Brain microvascular endothelial cell (primary cell): ENCODE data around the gene BTBD9.

Experiments used
- DNase-seq: peaks from one replicate; pipeline ENCODE4 v3.0.0-alpha.2; 2020
- H3K27ac ChIP-seq: fragments of 250-450 bp; sonication (Bioruptor Pico); 2 replicates; pipeline ENCODE4 v1.5.1; 2020; ENCODE audit warnings: mild to moderate bottlenecking, moderate library complexity
- H3K27me3 ChIP-seq: fragments of 250-450 bp; sonication (Bioruptor Pico); replicated peaks from 2 replicates; pipeline ENCODE4 v1.5.1; 2020; ENCODE audit warnings: mild to moderate bottlenecking
- H3K36me3 ChIP-seq: fragments of 250-450 bp; sonication (Bioruptor Pico); replicated peaks from 2 replicates; pipeline ENCODE4 v1.5.1; 2020; ENCODE audit warnings: mild to moderate bottlenecking
- H3K4me3 ChIP-seq: 2 replicates; pipeline ENCODE4 v1.5.1; 2011; ENCODE audit warnings: low read depth, mild to moderate bottlenecking, control low read depth, low read length, moderate library complexity
- in situ Hi-C: cut with HindIII; loops from 2 replicates; pipeline ENCODE4 v1.10.0; 2017; ENCODE audit warnings: low sequenced_read_pairs, low pct_ligation_motif_present
- TF ChIP-seq, protein P1 (sequence below): IDR thresholded peaks from 2 replicates; pipeline ENCODE4 v1.5.1; 2011; ENCODE audit warnings: low read depth, mild to moderate bottlenecking, moderate library complexity, low read length, control low read depth, inconsistent platforms; ENCODE audit errors: missing control alignments

BTBD9 gene

DNA sequence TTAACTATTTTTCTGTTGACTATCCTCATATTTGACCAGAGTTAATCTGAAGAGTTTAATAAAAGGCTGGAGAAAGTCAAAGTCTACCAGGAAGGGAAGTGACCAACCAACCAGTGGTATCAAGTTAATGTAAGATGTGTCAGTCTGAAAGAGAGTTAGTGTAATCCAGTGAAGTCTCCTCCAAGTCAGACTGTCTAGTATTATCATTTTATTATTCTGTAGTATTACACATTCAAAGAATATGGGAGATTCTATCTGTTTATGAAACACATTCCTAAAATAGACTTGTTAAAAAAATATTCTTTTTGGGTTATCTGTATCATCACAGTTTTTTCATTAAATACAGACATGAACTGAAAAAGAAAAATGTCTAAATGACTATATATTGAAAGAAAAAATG, 194.4 kb downstream of the BTBD9 start:
- TF ChIP-seq, protein P1, sequence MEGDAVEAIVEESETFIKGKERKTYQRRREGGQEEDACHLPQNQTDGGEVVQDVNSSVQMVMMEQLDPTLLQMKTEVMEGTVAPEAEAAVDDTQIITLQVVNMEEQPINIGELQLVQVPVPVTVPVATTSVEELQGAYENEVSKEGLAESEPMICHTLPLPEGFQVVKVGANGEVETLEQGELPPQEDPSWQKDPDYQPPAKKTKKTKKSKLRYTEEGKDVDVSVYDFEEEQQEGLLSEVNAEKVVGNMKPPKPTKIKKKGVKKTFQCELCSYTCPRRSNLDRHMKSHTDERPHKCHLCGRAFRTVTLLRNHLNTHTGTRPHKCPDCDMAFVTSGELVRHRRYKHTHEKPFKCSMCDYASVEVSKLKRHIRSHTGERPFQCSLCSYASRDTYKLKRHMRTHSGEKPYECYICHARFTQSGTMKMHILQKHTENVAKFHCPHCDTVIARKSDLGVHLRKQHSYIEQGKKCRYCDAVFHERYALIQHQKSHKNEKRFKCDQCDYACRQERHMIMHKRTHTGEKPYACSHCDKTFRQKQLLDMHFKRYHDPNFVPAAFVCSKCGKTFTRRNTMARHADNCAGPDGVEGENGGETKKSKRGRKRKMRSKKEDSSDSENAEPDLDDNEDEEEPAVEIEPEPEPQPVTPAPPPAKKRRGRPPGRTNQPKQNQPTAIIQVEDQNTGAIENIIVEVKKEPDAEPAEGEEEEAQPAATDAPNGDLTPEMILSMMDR = no peak
- no peaks in the 10 kb centered on the region for H3K27me3 ChIP-seq
- in situ Hi-C loops = no loop called here
- H3K27ac ChIP-seq = no peak overlapping the region
- DNase-seq = peak; percentile 13
- no peak overlapping the region for H3K4me3 ChIP-seq
- H3K36me3 ChIP-seq = no peaks in the 10 kb centered on the region

DNA sequence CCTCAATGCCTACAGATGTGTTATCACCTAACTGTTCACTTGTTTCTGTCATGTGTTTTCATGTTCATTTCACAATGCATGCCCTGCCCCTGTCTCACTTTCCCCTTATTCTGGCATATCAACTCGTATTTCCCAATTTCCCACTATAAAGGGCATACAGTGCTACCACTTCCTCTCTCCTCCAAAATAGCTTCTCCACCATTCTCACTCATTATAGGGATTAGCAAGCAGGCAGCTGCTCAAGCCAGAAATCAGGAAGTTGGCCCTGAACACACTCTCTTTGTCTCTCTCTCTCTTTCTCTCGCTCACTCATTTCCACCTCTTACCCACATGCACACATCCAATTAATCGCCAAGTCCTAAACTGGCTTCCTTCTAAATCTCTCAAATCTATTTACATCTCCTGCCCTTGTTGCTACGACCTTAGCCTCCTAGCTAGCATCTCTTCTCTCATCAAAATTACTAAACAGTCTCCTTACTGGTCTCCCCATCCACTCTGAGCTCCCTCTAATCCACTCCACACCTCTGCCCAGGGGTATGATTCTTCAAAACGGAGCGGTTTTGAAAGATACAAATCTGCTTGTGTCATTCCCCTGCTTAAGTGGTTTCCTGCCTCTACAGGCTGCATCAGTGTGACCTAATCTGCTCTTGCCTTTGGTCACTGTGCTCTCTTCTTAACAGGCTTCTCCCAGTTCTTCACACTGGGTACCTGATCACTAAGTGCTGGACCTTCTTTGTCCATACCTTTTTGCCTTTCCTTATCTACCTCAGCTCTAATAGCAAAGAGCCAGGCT, 196.2 kb downstream of the BTBD9 start:
- H3K27me3 ChIP-seq = no peaks in the 10 kb centered on the region
- no peak for DNase-seq
- no peak overlapping the region for H3K27ac ChIP-seq
- no peaks in the 10 kb centered on the region for H3K36me3 ChIP-seq
- no peak overlapping the region for H3K4me3 ChIP-seq
- TF ChIP-seq, protein P1 = no peak
- in situ Hi-C loops = no loop called here

DNA sequence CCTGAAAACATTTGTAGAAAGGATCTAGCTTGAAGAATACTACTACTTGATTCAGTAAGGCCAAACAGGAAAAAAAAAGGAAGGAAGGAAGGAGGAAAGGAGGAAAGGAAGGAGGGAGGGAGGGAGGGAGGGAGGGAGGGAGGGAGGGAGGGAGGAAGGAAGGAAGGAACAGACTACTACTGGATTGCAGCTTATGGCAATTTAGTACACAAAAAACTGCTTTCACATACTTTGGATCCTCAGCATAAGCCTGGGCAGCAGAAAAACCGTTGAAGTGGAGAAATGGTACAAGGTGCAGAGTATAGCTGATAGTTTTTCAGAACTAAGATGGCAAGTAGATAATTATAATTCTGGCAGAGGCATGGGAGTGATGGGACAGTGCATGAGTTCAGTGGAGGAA, 201.6 kb downstream of the BTBD9 start:
- Histone ChIP-seq H3K27me3 (no peaks in the 10 kb centered on the region), H3K36me3 (no peaks in the 10 kb centered on the region), H3K27ac (no peak overlapping the region), H3K4me3 (no peak overlapping the region)
- DNase-seq = no peak
- in situ Hi-C loops = no loop called here
- TF ChIP-seq, protein P1 = no peak

DNA sequence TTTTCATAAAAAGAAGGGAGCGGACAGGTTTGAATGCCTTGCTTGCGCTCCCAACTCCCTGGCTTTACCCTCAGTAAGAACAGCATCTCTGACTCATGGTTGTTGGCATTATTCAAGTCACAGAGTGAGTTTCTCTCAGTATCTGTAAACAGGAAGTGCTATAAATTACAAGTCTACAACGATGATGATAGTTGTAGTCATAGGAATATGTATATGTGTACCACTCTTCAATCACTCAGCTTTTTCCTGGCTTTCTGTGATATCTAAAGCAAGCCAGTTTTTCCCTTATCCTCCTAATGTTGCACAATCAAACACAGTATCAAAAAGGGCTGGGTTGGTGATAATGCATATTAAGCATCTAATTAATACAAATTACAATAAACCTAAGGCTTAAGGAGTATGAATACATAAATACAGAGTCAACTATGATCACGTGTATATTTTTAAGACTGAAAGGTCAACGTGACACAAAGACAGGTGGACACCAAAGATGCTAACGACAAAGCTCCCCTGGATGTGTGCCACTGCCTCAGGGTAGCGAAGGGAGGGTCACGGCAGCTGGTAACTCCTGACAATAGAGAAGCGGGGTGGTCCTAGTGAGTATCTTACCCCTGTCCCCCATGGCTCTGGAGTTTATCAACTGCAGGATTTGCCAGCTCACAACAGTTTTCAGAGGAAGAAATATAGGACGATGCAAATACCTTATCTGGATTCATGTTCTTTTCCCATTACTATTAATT, 202.8 kb downstream of the BTBD9 start:
- Histone ChIP-seq H3K27ac (no peak overlapping the region), H3K4me3 (no peak overlapping the region), H3K27me3 (no peaks in the 10 kb centered on the region), H3K36me3 (no peaks in the 10 kb centered on the region)
- TF ChIP-seq, protein P1 = no peak
- in situ Hi-C loops = no loop called here
- peak; percentile 28 for DNase-seq

DNA sequence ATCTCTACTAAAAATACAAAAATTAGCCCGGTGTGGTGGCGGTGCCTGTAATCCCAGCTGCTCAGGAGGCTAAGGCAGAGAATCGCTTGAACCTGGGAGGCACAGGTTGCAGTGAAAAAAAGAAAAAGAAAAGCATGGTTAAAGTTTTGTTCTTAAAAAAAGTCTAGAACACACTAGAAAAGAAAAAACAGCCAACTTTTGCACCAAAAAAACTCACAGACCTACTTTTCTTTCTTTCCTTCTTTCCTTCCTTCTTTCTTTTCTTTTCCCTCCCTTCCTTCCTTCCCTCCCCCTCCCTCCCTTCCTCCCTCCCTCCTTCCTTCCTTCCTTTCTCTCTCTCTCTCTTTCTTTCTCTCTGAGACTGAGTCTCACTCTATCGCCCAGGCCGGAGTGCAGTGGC, 204.4 kb downstream of the BTBD9 start:
- H3K4me3 ChIP-seq = no peak overlapping the region
- no peaks in the 10 kb centered on the region for H3K27me3 ChIP-seq
- TF ChIP-seq, protein P1 = no peak
- H3K36me3 ChIP-seq = no peaks in the 10 kb centered on the region
- DNase-seq = no peak
- in situ Hi-C loops = no loop called here
- H3K27ac ChIP-seq = no peak overlapping the region
